ENCODE results near the gene GPC6. TPM values are rescaled to one million over a fixed set of nuclear protein-coding genes. Genes with fewer than 3 reads are reported as not detected.

GPC6 gene
- total RNA-seq, 4 donors from 2014 or later, result 6.7 to 67.2 (median 11.1) TPM

- TF ChIP-seq CTCF (IDR thresholded peaks at IDR 0.05) (no peak), POLR2A (IDR thresholded peaks at IDR 0.05) (no peak)
- intact Hi-C loops (cut with DNase I; ENCODE audit: low total_unique reads), result no loop called here
- Histone ChIP-seq H3K4me3 (no peak overlapping the region), H3K27ac (no peak overlapping the region), H3K27me3 (no peaks in the 10 kb centered on the region), H3K36me3 (no peaks in the 10 kb centered on the region), H3K9me3 (no peaks in the 10 kb centered on the region), H3K4me1 (no peaks in the 10 kb centered on the region)
- no peak for DNase-seq
These were observed 592.8 kb downstream of the GPC6 start for GRCh38 chr13:93819331-93819890.

GRCh38 chr13:93824286-93824685, 597.7 kb downstream of the GPC6 start:
- no peaks in the 10 kb centered on the region for H3K27me3 ChIP-seq
- no peaks in the 10 kb centered on the region for H3K36me3 ChIP-seq
- H3K4me1 ChIP-seq, result no peaks in the 10 kb centered on the region
- no peak overlapping the region for H3K27ac ChIP-seq
- DNase-seq, result no peak
- intact Hi-C loops (cut with DNase I; ENCODE audit: low total_unique reads), result no loop called here
- H3K9me3 ChIP-seq, result no peaks in the 10 kb centered on the region
- TF ChIP-seq POLR2A (IDR thresholded peaks at IDR 0.05), result no peak
- no peak for TF ChIP-seq CTCF (IDR thresholded peaks at IDR 0.05)
- no peak overlapping the region for H3K4me3 ChIP-seq

- no peaks in the 10 kb centered on the region for H3K4me1 ChIP-seq
- intact Hi-C loops (cut with DNase I; ENCODE audit: low total_unique reads), result no loop called here
- no peak for TF ChIP-seq POLR2A (IDR thresholded peaks at IDR 0.05)
- no peak for TF ChIP-seq CTCF (IDR thresholded peaks at IDR 0.05)
- H3K4me3 ChIP-seq, result no peak overlapping the region
- no peak for DNase-seq
- no peaks in the 10 kb centered on the region for H3K27me3 ChIP-seq
- no peaks in the 10 kb centered on the region for H3K9me3 ChIP-seq
- H3K36me3 ChIP-seq, result no peaks in the 10 kb centered on the region
- H3K27ac ChIP-seq, result no peak overlapping the region
These were observed 607.4 kb downstream of the GPC6 start for GRCh38 chr13:93834051-93834450.

- no peaks in the 10 kb centered on the region for H3K4me1 ChIP-seq
- TF ChIP-seq POLR2A (IDR thresholded peaks at IDR 0.05) (no peak), CTCF (IDR thresholded peaks at IDR 0.05) (no peak)
- no peak for DNase-seq
- H3K36me3 ChIP-seq, result no peaks in the 10 kb centered on the region
- no peaks in the 10 kb centered on the region for H3K27me3 ChIP-seq
- intact Hi-C loops (cut with DNase I; ENCODE audit: low total_unique reads), result no loop called here
- H3K9me3 ChIP-seq, result no peaks in the 10 kb centered on the region
- H3K27ac ChIP-seq, result no peak overlapping the region
- H3K4me3 ChIP-seq, result no peak overlapping the region
These were observed 616.5 kb downstream of the GPC6 start for GRCh38 chr13:93843082-93843481.

GRCh38 chr13:93847162-93847561, 620.6 kb downstream of the GPC6 start:
- intact Hi-C loops (cut with DNase I; ENCODE audit: low total_unique reads), result no loop called here
- no peaks in the 10 kb centered on the region for H3K4me1 ChIP-seq
- H3K27ac ChIP-seq, result no peak overlapping the region
- H3K36me3 ChIP-seq, result no peaks in the 10 kb centered on the region
- DNase-seq, result no peak
- no peaks in the 10 kb centered on the region for H3K9me3 ChIP-seq
- H3K4me3 ChIP-seq, result no peak overlapping the region
- no peaks in the 10 kb centered on the region for H3K27me3 ChIP-seq
- no peak for TF ChIP-seq CTCF (IDR thresholded peaks at IDR 0.05)
- TF ChIP-seq POLR2A (IDR thresholded peaks at IDR 0.05), result no peak

All from uterus (tissue), 4 donors.